SH-SY5Y (cell line): Measurements from ENCODE around the gene MMP17.

Source experiments
- GATA2 ChIP-seq: IDR thresholded peaks from 2 replicates; pipeline ENCODE4 v1.6.1; 2011; ENCODE audit warnings: mild to moderate bottlenecking, low read depth, low read length
- GATA3 ChIP-seq: IDR thresholded peaks from 2 replicates; pipeline ENCODE4 v1.6.1; 2011; ENCODE audit warnings: low read depth, mild to moderate bottlenecking, low read length, moderate library complexity

MMP17 gene

DNA sequence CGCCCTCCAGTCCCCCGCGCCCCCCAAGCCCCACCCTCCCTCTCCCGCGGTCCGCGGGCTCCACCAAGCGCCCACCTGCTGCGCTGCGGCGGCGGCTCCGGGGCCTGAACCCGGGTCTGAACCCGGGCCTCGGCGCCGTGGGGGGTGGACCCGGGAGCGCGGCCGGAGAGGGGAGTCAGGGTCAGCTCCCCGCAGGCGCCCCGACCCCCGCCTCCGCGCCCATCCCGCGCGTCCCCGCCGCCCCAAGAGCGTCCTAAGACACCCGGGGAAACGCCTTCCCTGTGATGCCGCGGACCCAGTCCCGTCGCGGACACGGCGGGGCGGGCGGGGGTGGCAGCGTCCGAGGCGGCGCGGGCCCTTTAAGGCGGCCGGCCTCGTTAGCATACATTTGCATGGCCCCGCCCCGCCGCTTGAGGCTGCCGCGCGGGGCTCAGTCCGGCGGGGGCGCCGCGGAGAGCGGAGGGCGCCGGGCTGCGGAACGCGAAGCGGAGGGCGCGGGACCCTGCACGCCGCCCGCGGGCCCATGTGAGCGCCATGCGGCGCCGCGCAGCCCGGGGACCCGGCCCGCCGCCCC lies at the start of gene MMP17:
TSS of gene MMP17 (plus strand) at position 433 of the 574 bp plus-strand sequence. CDS start at position 535, 102 bp downstream.
- no peak for TF ChIP-seq GATA3
- TF ChIP-seq GATA2: no peak

DNA sequence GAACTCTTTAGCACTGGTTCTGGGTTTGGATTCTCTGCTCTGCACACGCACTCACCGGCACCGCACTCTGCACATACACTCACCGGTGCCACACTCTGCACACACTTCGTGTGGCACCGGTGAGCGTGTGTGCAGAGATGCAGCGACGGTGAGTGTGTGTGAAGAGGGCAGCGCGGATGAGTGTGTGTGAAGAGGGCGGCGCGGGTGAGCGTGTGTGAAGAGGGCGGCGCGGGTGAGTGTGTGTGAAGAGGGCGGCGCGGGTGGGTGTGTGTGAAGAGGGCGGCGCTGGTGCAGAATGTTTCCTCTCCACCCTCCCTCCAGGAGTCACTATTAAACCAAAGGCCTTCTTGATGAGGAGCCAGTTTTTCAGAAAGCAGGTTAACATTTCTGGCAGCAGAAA lies 49.2 kb upstream of the MMP17 start:
- TF ChIP-seq GATA3 (no peak), GATA2 (no peak)

DNA sequence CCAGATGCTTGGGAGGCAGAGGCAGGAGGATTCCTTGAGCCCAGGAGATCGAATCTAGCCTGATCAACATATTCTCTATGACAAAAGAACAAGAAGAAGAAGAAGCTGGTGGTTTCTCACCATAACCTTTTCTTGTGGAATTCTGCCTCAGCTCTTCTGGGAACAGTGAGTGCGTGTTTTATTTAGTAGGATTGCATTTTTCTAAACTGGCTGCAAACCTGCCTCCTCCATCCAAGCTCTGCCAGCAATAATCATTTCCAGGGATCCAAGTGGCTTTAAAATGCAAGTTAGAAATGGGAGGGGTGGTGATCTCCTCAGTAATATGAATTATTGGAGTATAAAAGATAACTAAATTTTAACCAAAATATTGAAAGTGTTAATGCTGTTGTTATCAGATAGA lies 46.1 kb upstream of the MMP17 start:
- TF ChIP-seq GATA2: no peak
- no peak for TF ChIP-seq GATA3

DNA sequence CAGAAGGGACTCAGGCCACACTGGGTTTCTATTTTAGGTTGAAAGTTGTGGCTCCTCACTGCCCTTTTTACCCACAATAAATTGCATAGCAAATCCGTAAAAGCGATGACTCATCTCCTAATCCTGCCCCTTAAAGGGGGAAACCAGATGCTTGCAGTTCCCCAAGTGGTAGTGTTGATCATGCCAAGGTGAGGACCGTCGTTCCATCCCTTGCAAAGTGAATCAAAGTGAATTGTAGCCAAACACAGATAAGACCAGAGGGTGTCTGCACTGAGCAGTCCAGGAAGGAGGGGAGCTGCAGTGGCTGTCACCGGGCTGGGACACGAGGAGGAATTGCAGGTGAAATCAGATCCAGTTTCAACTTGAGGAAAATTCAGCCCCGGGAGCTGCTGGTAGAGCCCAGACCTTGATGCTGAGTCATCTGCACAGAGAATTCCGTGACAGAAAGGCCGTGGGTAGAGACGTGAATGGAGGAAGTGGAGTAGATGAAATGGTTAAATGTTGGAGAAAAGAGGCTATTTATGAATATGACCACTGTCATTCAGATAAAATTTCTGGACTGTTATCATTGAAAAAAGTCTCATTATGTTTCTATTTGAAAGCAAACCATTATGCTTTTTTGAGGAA lies 44.2 kb upstream of the MMP17 start:
- TF ChIP-seq GATA3 (no peak), GATA2 (no peak)

DNA sequence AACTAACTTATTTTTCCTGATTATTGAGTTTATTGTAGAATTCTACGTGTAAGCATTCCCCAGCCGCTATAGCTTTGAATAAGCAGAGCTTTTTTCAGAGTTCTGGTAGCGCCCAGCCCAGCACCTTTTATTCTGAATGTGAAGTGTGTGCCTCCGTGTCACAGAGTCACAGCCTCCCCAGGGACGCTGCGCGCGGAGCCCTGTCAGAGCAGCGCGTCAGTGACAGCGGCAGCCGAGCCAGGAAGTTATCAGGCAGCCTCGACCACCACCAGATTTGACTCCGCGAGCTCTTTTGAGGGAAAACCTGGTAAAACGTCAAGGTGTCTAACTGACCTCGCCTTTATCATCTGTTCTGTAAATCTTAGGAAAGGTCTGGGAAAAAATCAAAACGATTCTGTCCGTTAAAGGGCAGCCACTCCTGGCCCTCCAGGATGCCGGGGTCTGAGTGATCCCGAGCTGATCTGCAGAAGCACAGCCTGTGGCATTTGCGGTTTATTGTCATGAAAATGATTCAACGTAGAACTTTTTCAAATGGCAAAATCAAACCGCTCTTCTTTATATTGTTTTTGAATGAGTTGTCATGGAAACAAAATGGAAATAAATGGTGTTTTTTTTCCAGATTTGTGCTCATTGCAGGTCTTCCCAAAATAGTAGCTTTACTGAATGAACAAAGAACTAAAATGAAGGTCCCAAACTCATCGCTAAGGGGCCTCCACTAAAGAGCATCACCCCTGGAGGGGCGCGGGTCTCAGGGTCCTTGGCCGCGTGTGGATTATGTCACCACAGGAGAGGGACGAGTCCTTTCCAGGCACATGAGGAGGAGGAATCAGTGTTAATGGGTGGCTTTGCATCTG lies 43.1 kb upstream of the MMP17 start:
- no peak for TF ChIP-seq GATA2
- TF ChIP-seq GATA3: no peak

DNA sequence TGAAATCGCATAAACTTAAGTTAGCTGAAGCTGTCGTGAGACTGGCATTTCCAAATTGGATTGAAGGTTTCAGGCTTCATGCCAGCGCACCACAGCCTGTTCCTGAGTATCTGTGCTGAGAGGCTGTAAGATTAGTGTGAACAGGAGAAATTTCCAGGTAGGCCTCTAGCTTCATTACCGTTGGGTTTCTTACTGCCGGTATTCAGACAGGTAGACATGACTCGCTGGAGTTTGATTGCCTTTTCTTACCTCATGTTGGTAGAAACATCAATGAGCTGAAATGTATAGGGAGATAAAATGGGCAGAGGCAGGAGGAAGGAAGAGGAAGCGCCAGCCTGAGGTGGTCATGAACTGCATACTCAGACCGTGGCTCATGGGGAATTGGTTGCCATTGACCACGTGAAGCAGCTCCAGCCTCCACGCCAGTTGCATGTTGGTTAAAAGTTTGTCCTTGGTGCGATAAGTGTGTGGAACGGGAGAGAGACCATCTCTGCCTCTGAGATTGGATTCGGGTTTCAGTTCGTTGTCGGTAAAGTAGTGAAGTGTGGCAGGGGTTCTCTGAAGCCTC lies 42.3 kb upstream of the MMP17 start:
- TF ChIP-seq GATA2: no peak
- TF ChIP-seq GATA3: no peak

DNA sequence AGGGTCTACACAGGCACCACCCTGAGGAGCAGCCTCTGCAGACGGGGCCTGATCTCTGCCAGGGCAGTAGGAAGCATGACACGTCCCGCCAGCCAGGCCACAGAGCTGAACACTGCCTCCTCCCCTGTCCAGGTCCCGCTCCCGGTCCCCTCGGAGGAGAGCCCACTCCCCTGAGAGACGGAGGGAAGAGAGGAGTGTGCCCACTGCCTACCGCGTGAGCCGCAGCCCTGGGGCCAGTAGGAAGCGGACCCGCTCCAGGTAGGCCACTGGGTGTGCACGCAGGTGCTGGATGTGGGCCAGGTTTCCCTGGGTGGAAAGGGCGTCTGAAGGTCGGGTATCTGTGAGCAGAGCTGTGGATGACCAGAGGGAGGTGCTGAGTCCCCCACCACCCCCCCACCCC lies 41.9 kb upstream of the MMP17 start:
- no peak for TF ChIP-seq GATA3
- no peak for TF ChIP-seq GATA2

DNA sequence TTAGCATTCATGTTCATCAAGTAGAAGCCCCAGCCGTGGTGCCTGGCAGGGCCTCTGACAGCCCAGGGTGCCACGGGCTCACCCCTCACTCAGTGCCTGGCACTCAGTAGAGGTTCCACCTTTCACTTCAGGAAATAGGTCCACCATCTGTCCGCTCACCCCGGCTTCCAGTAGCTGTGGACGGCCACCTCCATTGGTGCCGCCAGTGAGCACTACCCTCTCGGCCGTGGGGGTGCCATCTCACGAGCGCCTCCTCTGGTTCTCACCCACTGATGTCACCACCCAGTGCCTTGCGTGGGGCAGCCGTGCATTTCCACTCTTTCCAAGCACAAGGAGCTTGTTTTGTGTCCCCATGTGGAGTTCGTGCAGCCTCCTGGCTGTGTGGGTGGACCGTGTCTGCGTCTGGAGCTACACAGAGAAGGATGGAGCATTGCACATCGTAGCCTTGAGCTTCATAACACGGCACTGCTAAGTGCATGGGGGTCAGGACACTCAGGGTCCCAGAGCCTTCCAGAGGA lies 41.0 kb upstream of the MMP17 start:
- TF ChIP-seq GATA3 (no peak), GATA2 (no peak)

DNA sequence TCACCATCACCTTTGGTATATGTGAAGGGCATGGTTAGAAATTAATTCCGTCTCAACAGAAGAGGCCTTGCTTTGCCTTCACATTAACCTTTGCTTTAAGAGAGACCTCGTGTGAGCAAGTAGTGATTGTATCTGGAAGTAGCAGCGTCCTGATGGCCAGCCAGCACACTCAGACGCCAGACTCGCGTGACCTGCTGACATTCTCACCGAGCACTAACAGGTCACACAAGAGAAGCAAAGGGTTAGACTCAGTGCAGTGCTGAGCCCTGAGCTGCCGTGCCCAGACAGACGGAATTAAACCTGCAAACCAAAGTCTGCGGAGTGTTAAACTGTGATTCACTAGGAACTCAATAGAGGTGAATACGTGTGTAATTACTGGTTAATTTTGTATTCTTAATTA lies 40.1 kb upstream of the MMP17 start:
- TF ChIP-seq GATA3 (no peak), GATA2 (no peak)

DNA sequence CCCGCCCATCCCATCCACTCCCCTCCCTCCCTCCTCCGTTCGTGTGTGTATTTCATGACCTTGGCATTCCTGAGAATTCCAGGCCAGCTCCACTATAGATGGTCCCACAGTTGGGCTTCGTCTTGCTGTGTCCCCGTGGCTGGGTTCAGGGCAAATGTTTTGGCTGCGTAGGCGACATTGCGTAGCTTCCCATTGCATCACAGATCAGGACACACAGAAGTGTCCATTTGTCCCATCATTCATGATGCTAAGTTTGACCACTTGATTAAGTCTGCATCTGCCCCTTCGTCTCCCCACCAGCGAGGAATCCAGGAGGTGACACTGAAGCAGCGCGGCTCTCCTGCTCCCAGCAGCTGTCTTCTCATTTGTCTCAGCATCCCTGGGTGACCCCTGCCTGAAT lies 38.6 kb upstream of the MMP17 start:
- no peak for TF ChIP-seq GATA2
- TF ChIP-seq GATA3: no peak

DNA sequence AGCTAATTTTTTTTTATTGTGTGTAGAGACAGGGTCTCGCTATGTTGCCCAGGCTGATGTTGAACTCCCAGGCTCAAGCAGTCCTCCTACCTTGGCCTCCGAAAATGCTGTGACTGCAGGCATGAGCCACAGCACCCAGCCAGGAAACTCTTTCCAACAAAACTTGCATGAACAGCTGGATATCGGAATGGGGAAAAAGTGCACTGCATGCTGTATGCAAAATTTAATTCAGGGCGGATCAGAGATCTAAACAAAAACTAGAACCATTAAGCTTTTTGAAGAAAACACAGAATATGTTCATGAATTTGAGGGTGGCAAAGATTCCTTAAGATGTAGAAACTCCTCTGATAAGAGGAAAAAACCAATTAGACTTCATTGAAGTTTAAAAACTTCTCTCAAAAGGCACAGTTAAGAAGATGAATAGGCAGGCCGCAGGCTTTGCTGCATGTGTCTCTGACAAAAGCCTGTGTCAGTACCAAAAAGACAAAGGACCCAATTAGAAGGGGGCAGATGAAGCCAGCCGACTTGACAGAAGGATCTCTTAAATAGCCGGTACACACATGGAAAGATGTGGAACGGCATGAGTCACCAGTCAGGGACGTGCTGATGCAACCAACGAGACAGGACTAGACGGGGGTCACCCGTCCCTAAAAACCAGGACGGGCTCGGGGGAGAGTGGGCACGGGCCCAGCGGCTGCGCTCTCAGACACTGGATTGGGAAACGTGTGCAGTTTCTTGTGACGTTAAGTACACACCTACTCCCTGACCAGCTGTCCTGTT lies 34.8 kb upstream of the MMP17 start:
- TF ChIP-seq GATA3: no peak
- TF ChIP-seq GATA2: no peak

DNA sequence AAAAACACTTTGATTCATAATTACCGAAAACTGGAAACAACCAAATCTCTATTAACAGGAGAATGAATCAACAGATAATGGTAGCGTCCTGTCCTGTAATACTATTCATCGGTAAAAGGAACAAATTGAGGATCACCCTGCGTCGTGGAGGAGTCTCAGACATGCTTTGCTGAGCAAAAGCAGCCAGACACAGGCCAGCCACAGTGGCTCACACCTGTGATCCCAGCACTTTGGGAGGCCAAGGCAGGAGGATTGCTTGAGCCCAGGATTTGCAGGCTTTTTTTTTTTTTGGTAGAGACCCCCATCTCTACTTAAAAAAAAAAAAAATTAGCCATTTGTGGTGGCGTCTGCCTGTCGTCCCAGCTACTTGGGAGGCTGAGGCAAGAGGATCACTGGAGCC lies 34.1 kb upstream of the MMP17 start:
- TF ChIP-seq GATA2 (no peak), GATA3 (no peak)

DNA sequence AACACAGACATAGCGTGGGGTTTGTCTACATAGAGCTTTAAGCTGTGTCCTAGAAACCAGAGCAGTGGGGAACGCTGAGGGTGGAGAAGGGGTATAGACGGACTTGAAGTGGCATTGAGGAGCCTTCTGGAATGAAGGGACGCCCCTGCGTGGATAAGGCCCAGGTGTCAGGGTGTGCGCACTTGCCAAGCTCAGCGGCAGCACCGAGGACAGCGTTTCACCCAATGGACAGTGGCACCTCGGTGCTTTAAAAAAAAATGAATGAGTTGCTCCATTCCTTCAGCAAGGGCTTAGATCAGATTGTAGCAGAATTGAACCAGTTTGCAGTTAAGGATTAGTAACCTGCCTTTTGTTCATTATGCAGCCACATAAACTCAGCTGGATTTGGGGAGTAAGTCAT lies 33.6 kb upstream of the MMP17 start:
- no peak for TF ChIP-seq GATA2
- TF ChIP-seq GATA3: no peak

DNA sequence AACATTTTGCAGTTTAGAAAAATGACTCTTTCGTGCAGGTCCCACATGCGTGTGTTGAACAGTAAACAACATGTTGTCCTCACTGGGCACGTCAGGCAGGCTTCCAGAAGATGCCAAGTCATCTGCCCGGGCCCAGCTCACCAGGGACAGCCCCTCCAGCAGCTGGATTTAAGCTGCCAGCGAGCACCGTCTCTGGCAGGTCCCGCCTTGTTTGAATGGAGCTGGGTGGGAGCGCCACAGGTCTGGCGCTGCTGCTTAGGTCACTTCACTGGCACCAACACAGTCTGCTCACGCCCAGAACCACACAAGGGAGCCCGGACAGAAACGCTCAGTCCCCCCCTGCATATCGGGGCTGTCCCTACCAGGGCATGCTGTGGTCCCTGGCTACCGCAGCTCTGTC lies 33.1 kb upstream of the MMP17 start:
- TF ChIP-seq GATA3 (no peak), GATA2 (no peak)
